DLD1 (cell line): ENCODE results near the gene ZDHHC14.
"Not testable (repeated sequence)": the region's sequence is repeated elsewhere in the genome, so short reads cannot be mapped to it uniquely, and the experiment has no call there.

Experiments
- in situ Hi-C: cut with HindIII; loops from 2 replicates; pipeline ENCODE4 v1.10.0; 2017; ENCODE audit warnings: low sequenced_read_pairs

Gene ZDHHC14

DNA sequence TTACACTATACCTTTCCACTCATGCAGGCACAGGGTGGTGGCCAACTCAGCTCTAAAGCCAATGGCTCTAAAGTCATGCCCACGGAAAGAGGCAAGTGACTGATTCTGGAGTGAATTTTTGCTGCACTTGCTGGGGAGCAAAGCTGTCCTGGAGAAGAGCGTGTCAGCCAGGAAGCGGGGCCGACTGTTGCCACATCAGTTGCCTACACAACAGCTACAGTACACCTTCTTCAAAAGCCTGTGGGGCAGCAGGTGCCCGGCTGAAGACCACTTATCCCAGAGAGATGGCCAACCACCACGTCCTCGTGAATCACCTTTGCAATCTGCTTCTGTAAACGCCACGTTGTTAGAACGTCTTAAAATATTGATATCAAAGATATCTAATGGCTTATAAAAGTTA lies 179.1 kb downstream of the ZDHHC14 start:
- in situ Hi-C loops = not testable (repeated sequence)

DNA sequence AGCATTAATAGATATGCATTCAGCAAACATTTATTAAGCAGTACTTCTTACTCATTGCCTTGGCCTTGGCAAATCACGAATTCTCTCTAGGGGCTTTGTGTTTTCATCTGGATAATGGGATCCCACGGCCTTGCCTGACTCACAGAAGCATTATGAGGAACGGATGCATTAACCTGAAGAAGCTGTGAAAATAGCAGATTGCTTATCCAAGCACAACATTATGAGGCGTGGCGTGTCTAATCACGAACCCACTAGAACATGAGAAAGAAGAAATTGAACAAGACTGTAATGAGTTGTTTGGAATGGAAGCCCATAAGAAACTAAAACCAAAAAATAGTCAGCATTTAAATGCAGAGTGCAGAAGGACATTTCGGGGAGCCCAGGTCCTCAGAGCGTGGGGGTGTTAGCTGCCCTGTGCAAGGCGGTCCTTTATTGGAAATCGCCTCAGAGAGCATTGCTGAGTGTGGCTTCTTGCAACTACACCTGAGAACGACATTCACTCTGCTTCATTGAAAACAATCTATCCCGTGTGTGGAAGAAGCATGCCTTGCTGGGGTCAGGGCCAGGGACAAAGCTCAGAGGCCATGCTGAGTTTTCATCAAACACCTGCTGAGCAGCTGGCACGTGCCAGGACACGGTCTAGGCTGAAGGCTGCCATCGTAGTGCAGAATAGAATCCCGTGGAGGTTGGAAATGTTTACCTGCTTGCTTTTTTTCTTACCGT lies 179.9 kb downstream of the ZDHHC14 start:
- in situ Hi-C loops = no loop called here

DNA sequence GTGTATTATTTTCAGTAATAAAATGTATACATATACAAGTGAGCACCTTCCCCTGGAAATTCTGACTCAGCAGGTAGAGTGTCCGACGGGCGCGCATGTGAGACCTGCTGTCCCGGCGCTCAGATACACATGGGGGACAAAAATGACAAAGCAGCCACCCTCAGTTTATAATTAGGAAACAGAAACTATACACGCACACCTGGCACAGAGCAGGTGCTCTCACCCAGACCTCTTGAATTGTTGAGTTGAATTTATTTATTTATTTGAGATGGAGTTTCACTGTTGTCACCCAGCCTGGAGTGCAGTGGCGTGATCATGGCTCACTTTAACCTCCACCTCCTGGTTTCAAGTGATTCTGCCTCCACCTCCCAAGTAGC lies 180.4 kb downstream of the ZDHHC14 start:
- in situ Hi-C loops = no loop called here

DNA sequence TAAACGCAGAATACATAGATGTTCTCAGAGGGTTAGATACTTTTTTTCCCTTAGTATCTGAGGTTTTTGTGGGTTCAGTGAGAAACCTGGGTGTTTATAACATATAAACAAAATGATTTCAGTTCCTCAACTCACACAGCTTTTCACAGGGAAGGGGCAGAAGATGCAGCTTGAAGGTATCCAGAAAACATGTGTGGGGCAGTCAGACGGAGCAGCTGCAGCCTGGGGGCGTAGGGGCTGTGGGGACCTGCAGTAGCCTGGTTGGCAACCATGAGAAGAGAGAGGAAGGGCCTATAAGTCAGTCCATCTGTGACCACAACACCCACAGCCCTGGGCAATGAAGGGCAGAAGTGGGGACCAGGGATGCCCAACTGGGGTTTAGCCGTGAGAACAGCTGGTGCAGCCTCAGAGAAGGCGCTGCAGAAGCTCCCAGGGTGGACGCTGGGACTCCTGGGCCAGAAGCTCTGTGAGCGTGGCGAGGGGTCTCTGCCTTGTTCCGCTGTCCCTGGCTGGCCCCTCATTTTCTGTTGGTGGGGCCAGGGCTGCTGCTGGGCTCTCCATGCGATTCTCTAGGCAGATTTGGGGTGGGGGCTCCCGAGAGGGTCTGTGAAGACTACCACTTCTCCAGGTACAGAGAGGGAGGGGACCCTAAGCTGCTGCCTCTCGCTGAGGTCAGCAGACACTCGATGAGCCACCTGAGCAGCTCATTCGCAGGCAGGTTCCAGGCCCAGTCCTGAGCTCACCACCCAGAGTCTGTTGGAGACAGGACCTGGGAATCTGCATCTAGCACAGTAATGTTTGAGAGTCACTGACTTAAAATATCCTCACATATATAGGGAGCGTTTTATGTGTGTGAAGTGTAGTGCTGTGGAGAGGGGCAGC lies 181.2 kb downstream of the ZDHHC14 start:
- in situ Hi-C loops = no loop called here

DNA sequence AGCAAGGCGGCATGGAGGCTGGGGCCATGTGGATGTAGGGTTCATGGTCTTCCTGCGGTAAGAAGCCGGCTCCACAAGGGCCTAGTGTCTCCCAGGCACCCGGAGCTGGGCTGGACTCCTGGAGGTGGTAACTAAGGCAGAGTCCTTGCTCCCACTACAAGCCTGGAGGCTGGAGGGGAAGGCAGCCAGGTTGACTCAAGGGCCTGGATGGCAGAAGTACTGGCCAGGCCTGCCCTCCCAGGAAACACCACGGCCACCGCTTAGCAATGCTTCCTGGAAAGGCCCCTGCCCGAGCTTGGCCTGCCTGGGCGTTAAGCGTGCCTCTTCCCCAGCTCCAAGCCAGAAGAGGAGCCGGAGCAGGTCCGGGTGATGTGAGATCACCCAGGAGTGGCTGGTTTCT lies 182.0 kb downstream of the ZDHHC14 start:
- in situ Hi-C loops = no loop called here

DNA sequence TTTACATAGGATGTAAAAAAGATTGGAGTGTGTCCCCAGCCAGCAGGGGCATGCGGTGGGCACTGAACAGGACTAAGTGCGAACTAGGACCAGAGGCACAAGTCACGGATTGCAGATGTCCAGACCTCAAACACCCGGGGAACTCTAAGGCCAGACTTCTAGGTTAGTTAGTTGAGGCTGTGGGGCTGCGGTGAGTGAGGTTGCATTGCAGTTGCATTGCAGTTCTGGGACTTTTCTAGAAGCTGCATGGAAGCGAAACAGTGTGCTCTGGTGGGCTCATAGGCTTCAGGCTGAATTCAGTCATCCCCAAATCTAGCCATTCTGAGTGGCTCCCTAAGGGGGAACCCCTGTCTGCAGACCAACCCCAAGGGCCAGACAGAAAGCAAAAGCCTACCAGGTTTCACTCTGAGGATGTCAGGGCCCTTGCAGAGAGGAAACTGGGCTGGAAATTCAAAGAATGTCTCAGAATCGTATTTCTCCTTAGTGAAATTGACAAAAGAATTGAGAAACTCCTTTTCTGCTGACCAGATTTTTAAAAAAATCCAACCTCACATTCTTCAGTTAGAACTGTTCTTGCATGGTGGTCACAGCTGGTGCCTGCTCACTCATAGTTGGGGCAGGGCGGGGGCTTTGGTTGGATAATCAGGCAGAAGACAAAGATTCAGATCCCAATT lies 182.8 kb downstream of the ZDHHC14 start:
- in situ Hi-C loops = no loop called here

DNA sequence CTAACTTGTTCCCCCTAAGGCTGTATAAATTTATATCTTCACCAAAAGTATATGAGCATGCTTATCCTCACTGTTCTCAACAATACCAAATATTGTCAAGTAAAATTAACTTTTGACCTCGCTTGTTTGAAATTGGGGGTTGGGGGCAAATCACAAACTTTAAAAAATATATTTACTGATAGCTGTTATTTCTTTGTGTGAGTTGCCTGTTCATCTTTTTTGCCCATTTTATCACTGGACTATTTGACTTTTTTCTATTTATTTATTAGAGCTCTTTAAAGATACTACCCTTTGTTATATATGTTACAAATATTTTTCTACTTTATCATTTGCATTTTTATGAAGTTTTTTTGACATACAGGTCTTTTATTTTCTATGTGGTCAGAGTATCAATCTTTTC lies 187.7 kb downstream of the ZDHHC14 start:
- in situ Hi-C loops = no loop called here

DNA sequence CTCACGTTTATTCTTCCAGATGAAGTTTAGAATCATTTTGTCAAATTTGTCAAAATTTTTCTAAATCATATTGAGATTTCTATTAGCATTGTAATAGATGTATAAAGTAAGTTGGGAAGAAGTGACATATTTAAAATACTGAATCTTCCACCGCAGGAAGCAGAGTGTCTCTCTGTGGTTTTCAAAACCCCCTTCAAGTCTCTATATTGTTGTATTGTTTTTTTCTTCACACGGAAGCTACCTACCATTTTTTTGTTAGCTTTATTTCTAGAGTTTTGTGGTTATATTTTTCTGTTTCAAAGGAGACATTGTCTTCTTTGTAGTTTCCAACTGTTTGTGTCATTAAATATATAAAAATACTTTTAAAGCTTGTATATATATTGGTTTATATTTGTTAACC lies 188.6 kb downstream of the ZDHHC14 start:
- in situ Hi-C loops = no loop called here

DNA sequence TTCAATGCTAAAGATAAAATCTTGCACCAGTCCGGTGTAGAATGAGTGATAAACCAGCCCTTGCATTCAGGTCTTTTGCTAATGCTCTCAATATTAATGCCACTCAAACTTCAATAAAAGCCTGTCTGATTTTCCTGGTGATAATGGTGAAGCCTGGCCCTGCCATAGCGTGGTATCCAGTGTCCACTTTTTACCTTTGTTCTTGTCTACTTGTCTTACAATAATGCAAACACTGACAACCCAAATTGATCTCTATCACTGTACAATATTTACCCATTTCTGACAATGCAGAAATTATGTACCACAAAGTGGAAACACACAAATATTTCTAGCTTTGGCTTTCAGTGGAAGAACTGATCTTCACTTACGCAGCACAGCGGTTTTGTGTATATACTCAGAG lies 189.1 kb downstream of the ZDHHC14 start:
- in situ Hi-C loops = no loop called here

DNA sequence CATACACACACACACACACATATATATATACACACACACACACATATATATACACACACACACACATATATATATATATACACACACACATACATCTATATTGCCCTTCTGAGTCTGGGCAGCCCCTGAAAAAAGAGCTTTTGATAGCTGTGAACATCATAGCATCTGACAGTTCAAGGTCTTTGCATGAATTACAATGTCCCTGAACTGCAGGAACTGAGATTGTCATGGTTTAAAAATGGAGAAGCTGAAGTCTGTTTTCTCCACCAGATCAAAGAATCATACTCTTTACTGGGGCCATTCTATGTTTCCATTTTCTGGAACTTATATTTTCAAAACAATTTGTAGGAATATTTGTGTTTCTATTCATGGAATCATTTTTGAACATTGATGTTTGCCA lies 189.8 kb downstream of the ZDHHC14 start:
- in situ Hi-C loops = no loop called here

DNA sequence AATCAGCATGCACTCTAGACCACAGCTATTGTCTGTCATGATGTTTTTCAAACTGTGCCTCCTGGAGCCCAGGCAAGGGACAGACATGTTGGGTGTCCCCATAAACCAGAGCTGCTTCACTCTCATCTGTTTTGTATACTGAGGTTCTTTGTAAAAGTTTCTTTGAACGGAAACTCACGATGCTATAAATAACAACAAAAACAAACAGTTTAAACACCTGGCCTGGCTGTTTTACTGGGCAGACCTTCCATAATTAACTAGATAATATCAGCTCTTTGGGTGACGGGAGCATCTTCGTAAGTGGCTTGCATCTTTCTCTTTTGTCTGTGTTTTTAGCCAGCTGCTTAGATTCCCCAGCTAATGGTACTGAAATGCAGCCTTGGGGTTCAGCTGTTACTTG lies 190.3 kb downstream of the ZDHHC14 start:
- in situ Hi-C loops = no loop called here

DNA sequence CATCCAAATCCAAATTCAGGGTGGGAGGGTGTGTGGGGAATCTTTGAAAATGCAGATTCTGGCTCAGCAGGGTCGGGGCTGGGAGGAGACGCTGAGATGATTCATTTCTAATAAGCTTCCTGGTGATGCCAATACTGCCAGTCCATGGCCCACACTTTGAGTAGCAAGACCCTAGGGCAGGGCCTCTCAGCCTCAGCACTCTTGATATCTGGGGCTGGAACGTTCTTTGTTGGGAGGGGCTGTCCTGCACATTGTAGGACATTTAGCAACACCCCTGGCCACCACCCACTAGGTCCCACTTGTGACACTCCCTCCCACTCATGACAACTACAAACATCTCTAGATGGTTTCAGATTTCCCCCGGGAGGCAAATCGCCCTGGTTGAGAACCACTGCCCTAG lies 191.0 kb downstream of the ZDHHC14 start:
- in situ Hi-C loops = no loop called here

DNA sequence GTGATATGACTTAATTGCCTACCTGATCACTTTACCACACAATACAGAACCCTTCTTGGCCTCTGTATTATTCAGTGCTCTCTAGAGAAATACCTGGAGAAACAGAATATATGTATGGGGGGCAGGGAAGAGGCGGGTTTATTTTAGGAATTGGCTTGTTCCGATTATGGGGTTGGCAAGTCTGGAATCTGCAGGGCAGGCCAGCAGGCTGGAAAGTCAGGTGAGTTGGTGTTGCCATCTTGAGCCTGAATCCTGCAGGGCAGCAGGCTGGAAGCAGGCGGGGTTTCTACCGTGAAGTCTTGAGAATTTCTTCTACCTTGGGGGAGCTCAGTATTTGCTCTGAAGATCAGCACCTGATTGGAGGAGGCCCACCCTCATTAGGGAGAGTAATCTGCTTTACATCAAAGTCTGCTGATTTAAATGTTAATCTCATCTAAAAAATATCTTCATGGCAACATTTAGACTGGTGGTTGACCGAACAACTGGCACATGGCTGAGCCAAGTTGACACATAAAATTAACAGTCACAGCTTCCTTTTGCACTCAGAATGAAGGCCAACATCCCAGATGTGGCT lies 193.9 kb downstream of the ZDHHC14 start:
- in situ Hi-C loops = no loop called here

DNA sequence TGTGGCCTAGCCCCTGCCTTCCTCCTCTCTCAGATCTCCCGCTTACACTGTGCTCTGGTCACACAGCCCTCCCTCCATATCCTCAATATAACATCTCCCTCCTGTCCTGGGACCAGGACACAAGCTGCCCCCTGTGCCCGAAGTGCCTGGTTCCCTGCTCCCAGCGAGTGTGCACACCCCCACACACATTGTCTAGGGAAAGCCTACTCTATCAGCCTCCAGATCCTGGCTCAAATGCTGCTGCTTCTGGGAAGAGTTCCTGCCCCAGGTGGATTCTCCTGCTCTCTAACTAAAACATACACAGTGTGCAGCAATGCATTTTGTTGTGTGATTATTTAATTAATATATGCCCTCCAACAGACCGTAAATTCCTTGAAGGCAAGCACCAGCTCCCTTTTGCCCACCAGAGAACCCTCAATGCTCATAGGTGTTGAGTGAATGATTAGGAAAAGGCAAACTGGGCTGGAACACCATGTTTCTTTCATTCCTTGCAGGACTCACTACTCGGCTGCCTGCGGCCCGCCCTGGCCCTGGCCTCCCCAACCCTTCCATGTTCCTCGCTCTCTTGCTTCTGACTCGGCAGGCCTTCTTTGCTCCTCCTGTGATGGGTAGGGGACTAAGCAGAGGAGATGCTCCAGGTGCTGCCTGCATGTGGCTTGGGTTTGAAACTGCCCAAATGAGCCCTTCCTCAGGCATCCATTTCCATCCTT lies 194.6 kb downstream of the ZDHHC14 start:
- in situ Hi-C loops = no loop called here

DNA sequence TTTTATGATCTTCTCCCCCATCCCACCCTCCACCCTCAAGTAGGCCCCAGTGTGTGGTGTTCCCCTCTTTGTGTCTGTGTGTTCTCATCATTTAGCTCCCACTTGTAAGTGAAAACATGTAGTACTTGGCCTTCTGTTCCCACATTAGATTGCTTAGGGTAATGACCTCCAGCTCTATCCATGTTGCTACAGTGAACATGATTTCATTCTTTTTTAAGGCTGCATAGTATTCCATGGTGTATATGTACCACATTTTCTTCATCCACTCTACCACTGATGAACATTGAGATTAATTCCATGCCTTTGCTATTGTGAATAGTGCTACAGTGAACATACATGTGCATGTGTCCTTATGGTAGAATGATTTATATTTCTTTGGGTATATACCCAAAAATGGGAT lies 196.0 kb downstream of the ZDHHC14 start:
- in situ Hi-C loops = not testable (repeated sequence)

DNA sequence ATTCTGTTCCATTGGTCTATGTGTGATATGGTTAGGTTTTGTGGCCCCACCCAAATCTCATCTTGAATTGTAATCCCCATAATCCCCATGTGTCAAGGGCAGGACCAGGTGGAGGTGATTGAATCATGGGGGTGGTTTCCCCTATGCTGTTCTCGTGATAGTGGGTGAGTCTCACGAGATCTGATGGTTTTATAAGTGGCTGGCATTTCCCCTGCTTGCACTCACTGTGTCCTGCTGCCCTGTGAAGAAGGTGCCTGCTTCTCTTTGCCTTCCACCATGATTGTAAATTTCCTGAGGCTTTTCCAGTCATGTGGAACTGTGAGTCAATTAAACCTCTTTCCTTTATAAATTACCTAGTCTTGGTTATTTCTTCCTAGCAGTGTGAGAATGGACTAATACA lies 197.5 kb downstream of the ZDHHC14 start:
- in situ Hi-C loops = not testable (repeated sequence)

DNA sequence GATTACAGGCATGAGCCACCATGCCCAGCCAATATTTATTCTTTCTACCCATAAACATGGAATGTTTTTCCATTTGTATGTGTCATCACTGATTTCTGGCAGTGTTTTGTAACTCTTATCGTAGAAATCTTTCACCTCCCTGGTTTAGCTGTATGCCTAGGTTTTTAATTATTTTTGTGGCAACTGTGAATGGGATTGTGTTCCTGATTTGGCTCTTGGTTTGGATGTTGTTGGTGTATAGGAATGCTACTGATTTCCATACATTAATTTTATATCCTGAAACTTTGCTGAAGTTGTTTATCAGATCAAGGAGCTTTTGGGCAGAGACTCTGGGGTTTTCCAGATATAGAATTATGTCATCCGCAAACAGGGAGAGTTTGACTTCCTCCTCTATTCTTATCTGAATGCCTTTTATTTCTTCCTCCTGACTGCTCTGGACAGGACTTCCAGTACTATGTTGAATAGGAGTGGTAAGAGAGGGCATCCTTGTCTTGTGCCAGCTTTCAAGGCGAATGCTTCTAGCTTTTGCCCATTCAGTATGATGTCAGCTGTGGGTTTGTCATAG lies 198.6 kb downstream of the ZDHHC14 start:
- in situ Hi-C loops = no loop called here

DNA sequence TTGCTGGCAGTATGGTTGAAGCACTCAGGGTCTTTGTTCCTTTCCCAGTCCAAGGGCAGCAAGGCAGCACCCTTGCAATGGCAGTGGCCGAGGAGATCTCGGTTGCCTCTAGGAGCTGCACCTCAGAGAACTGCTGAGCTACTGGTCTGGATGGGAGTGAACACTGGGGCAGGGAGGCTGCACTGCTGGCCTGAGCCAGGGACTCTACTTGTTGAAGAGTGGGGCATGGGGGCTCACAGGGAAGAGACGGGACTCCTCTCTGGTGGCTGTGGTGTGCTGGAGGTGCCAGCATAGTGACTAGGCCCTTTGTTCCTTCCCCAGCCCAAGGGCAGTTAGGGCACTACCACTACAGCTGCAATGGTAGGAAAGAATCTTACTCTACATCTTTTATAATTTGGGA lies 203.0 kb downstream of the ZDHHC14 start:
- in situ Hi-C loops = no loop called here

DNA sequence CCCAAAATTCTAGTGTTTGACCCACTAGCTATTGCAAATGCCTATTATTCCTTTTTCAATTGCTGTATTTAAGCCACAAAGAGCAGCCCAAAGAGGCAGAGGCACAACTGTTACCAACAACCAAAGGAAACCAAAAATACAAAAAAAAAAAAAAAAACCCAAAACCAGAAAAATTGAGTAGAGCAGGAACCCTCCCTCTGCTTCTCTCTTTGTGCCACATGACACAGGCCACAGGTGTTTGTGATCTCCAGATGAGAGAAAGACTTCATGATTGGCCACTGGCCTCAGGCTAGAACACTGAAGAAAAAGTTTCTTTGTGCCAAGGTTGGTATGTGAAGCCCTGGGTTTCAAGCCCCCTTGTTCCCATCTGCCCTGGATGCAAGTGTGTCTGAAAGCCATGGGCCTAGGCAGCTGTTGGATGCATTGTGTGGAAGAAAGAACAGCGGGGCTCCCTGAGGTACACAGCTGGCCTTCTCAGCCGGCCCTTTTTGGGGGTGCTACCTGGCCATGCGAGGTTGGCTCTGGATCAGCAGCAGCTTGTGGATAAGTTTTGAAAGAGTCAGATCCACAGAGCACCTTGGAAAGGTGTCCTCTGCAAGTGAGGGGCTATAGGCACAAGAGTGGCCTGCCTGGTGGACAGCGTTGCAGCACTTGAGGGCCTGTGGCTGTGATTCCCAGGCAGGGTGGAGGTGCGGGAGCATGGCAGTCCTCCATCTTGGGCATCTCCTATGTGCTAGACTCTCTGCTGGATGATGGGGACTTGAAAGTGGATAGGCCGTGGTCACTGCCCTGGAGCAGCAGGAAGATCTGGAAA lies 204.5 kb downstream of the ZDHHC14 start:
- in situ Hi-C loops = no loop called here

DNA sequence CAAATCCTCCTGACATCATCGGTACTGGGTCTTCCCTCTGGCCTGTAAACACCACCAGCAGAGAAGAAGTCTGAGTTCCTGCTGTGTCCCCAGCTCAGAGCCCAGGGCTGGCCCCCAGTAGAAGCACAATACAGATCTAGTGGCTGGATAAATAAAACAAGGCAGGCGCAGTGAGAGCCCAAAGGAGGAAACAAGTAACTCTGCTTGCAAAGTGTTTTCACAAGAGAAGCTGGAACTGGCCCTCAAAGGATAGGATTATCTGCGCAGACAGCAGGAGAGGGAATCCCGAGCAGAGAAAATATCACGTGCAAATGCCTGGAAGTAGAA lies 205.1 kb downstream of the ZDHHC14 start:
- in situ Hi-C loops = no loop called here
